ENCODE measurements around the gene GPC6. TPM values are rescaled to one million over a fixed set of nuclear protein-coding genes. Genes with fewer than 3 reads are reported as not detected.

The GPC6 gene
- total RNA-seq, 1 experiment from 2014 or later: 0.22 TPM

- no peak for TF ChIP-seq EZH2phosphoT487 (IDR thresholded peaks at IDR 0.05; ENCODE audit: borderline replicate concordance)
- no peak for TF ChIP-seq SP1 (IDR thresholded peaks at IDR 0.05; ENCODE audit: low read depth)
- TF ChIP-seq JUND (IDR thresholded peaks at IDR 0.05): no peak
- TF ChIP-seq ZNF274 (IDR thresholded peaks at IDR 0.05; ENCODE audit: low read depth, low read length): no peak
Measured at GRCh38 chr13:93774506-93774905, 547.9 kb downstream of the GPC6 start (continued).

GRCh38 chr13:93775027-93775426 is 548.4 kb downstream of the GPC6 start:
- no peak for TF ChIP-seq YY1 (IDR thresholded peaks at IDR 0.05; ENCODE audit: extremely low read depth, insufficient replicate concordance, low read depth, low read length)
- TF ChIP-seq JUND (IDR thresholded peaks at IDR 0.05): no peak
- no peak for TF ChIP-seq SP1 (IDR thresholded peaks at IDR 0.05; ENCODE audit: low read depth)
- no peak for TF ChIP-seq SIN3A (IDR thresholded peaks at IDR 0.05; ENCODE audit: low read depth)
- ChIA-PET CTCF (no interaction called here), RAD21 (ENCODE audit: low non-redundant PET in 1 of 2, low total read pairs in 2 of 2, uncharacterized antibody in 2 of 2, unreplicated experiment in 2 of 2) (no interaction called here), POLR2A (no interaction called here)
- Histone ChIP-seq H3K4me2 (ENCODE audit: low read length) (no peak overlapping the region), H4K20me1 (ENCODE audit: insufficient read depth) (no peaks in the 10 kb centered on the region), H3K27me3 (ENCODE audit: insufficient read depth, low read length) (no peaks in the 10 kb centered on the region), H3K79me2 (ENCODE audit: insufficient read depth, low read length) (no peaks in the 10 kb centered on the region), H3K4me3 (replicated peaks in 1 of 2; ENCODE audit: low read depth in 1 of 2, low read length in 2 of 2) (no peak overlapping the region), H3K27ac (ENCODE audit: low read depth, low read length) (no peak overlapping the region), H3K36me3 (ENCODE audit: control insufficient read depth in 1 of 2, insufficient read depth in 2 of 2, low read length in 2 of 2) (no peaks in the 10 kb centered on the region), H3K9me2 (ENCODE audit: insufficient read depth) (no peaks in the 10 kb centered on the region), H3K9ac (ENCODE audit: low read length) (no peak overlapping the region), H2AFZ (ENCODE audit: low read depth, low read length, poor library complexity, severe bottlenecking) (no peak overlapping the region), H3K9me3 (ENCODE audit: control insufficient read depth in 1 of 2, insufficient read depth in 1 of 2, low read depth in 1 of 2, low read length in 2 of 2) (peaks cover 7 to 35% of the 10 kb centered on the region in 2 experiments; a peak in 2 of 4 replicates), H3K4me1 (ENCODE audit: control insufficient read depth in 1 of 2, insufficient read depth in 2 of 2, low read length in 2 of 2) (no peaks in the 10 kb centered on the region)
- BruUV-seq (replicated peaks): no TSS peak
- ATAC-seq (no peak), DNase-seq (ENCODE audit: low read depth, low spot score) (no peak)
- intact Hi-C loops (cut with micrococcal nuclease): no loop called here

- no peaks in the 10 kb centered on the region for H4K20me1 ChIP-seq (ENCODE audit: insufficient read depth)
- H3K27me3 ChIP-seq (ENCODE audit: insufficient read depth, low read length): no peaks in the 10 kb centered on the region
- DNase-seq (ENCODE audit: low read depth, low spot score) (no peak), ATAC-seq (no peak)
- H3K4me2 ChIP-seq (ENCODE audit: low read length): no peak overlapping the region
- H3K4me1 ChIP-seq (ENCODE audit: control insufficient read depth in 1 of 2, insufficient read depth in 2 of 2, low read length in 2 of 2): no peaks in the 10 kb centered on the region
- no peak overlapping the region for H3K9ac ChIP-seq (ENCODE audit: low read length)
- no TSS peak for BruUV-seq (replicated peaks)
- no peak overlapping the region for H3K4me3 ChIP-seq (replicated peaks in 1 of 2; ENCODE audit: low read depth in 1 of 2, low read length in 2 of 2)
- no peaks in the 10 kb centered on the region for H3K79me2 ChIP-seq (ENCODE audit: insufficient read depth, low read length)
- intact Hi-C loops (cut with micrococcal nuclease): no loop called here
- ChIA-PET CTCF (no interaction called here), RAD21 (ENCODE audit: low non-redundant PET in 1 of 2, low total read pairs in 2 of 2, uncharacterized antibody in 2 of 2, unreplicated experiment in 2 of 2) (no interaction called here), POLR2A (no interaction called here)
- no peak overlapping the region for H3K27ac ChIP-seq (ENCODE audit: low read depth, low read length)
- peaks cover 7 to 33% of the 10 kb centered on the region in 2 experiments; a peak in 2 of 4 replicates for H3K9me3 ChIP-seq (ENCODE audit: control insufficient read depth in 1 of 2, insufficient read depth in 1 of 2, low read depth in 1 of 2, low read length in 2 of 2)
- H3K9me2 ChIP-seq (ENCODE audit: insufficient read depth): no peaks in the 10 kb centered on the region
- no peaks in the 10 kb centered on the region for H3K36me3 ChIP-seq (ENCODE audit: control insufficient read depth in 1 of 2, insufficient read depth in 2 of 2, low read length in 2 of 2)
- no peak for TF ChIP-seq EZH2 (IDR thresholded peaks at IDR 0.05)
- no peak for TF ChIP-seq SP1 (IDR thresholded peaks at IDR 0.05; ENCODE audit: low read depth)
- TF ChIP-seq ZNF274 (IDR thresholded peaks at IDR 0.05; ENCODE audit: low read depth, low read length): no peak
- no peak for TF ChIP-seq CTCF (IDR thresholded peaks at IDR 0.05 in 2 of 3, conservative IDR thresholded peaks at IDR 0.05 in 1 of 3; ENCODE audit: borderline replicate concordance in 1 of 3, insufficient read depth in 1 of 3, low read depth in 2 of 3, low read length in 2 of 3)
- no peak overlapping the region for H2AFZ ChIP-seq (ENCODE audit: low read depth, low read length, poor library complexity, severe bottlenecking)
Measured at GRCh38 chr13:93775507-93776108, 549.0 kb downstream of the GPC6 start.
